ENCODE results near the gene THAP12. TPM values are rescaled to one million over a fixed set of nuclear protein-coding genes. Genes with fewer than 3 reads are reported as not detected.

THAP12 gene
- total and polyA plus RNA-seq, 2 experiments from 2014 or later, result 20.1 to 36.0 TPM

DNA sequence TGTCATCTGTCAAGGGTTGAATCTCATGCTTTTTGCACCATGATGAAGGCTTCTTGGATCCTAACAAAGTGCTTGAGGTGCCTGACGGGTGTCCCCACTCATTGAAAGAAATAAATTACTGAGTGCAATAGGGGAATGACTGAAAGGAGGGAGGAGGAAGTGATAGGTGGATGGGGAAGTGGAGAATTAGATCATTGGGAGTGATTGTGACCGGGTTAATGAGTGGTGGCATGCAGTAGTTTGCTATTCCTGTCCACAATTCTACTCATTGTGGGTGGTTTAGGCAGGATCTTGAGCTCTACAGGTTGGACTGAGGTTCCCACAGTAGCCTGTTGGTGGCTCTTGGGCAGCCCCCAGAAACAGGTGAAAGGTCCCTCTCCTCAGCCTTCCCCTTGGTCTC lies 44.3 kb downstream of the THAP12 start:
- Mint-ChIP-seq H3K9me3 (peaks cover 40% of the 10 kb centered on the region), H3K27me3 (ENCODE audit: insufficient read depth, low read depth, poor library complexity) (peaks cover 3% of the 10 kb centered on the region), H3K36me3 (ENCODE audit: low read depth) (peaks cover 30% of the 10 kb centered on the region), H3K4me3 (no peak overlapping the region), H3K27ac (no peak overlapping the region), H3K4me1 (no peaks in the 10 kb centered on the region)
- Histone ChIP-seq H3K27ac (ENCODE audit: low read depth) (no peak overlapping the region), H3K4me2 (no peak overlapping the region), H3K4me3 (no peak overlapping the region), H3K79me2 (replicated peaks; ENCODE audit: insufficient read depth) (no peaks in the 10 kb centered on the region), H3K9me2 (ENCODE audit: insufficient read depth) (no peaks in the 10 kb centered on the region), H2AFZ (no peak overlapping the region), H3K36me3 (ENCODE audit: insufficient read depth) (no peaks in the 10 kb centered on the region), H3K4me1 (ENCODE audit: insufficient read depth) (no peaks in the 10 kb centered on the region), H3K27me3 (ENCODE audit: insufficient read depth) (no peaks in the 10 kb centered on the region), H4K20me1 (replicated peaks; ENCODE audit: insufficient read depth) (no peaks in the 10 kb centered on the region), H3F3A (replicated peaks; ENCODE audit: low read depth) (no peaks in the 10 kb centered on the region)
- DNase-seq (ENCODE audit: low spot score), result no peak
- ATAC-seq, result no peak
- TF ChIP-seq EZH2 (IDR thresholded peaks at IDR 0.05; ENCODE audit: low read depth, unreplicated experiment), result no peak
- TF ChIP-seq, protein P1, sequence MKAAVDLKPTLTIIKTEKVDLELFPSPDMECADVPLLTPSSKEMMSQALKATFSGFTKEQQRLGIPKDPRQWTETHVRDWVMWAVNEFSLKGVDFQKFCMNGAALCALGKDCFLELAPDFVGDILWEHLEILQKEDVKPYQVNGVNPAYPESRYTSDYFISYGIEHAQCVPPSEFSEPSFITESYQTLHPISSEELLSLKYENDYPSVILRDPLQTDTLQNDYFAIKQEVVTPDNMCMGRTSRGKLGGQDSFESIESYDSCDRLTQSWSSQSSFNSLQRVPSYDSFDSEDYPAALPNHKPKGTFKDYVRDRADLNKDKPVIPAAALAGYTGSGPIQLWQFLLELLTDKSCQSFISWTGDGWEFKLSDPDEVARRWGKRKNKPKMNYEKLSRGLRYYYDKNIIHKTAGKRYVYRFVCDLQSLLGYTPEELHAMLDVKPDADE (IDR thresholded peaks at IDR 0.05), result no peak
- TF ChIP-seq ZNF114 (CRISPR knock-in tag; IDR thresholded peaks at IDR 0.05), result no peak
- TF ChIP-seq POLR2AphosphoS5 (IDR thresholded peaks at IDR 0.05; ENCODE audit: low read depth), result no peak

DNA sequence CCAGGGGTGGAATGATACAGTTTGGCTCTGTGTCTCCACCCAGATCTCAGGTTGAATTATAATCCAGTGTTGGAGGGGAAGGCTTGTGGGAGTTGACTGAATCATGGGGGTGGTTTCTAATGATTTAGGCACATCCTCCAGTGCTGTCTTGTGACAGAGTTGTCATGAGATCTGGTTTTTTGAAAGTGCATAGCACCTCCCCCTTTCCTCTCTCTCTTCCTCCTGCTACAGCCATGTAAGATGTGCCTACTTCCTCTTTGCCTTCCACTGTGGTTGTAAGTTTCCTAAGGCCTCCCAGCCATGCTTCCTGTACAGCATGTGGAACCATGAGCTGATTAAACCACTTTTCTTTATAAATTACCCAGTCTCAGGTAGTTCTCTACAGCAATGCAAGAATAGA lies 45.1 kb downstream of the THAP12 start:
- no peak overlapping the region for H2AFZ ChIP-seq
- no peak overlapping the region for H3K4me3 ChIP-seq
- H3K9me2 ChIP-seq (ENCODE audit: insufficient read depth), result no peaks in the 10 kb centered on the region
- H3F3A ChIP-seq (replicated peaks; ENCODE audit: low read depth), result no peaks in the 10 kb centered on the region
- H3K79me2 ChIP-seq (replicated peaks; ENCODE audit: insufficient read depth), result no peaks in the 10 kb centered on the region
- H3K27me3 ChIP-seq (ENCODE audit: insufficient read depth), result no peaks in the 10 kb centered on the region
- H3K9me3 Mint-ChIP-seq, result peaks cover 40% of the 10 kb centered on the region
- ATAC-seq (no peak), DNase-seq (ENCODE audit: low spot score) (no peak)
- H3K36me3 ChIP-seq (ENCODE audit: insufficient read depth), result no peaks in the 10 kb centered on the region
- no peaks in the 10 kb centered on the region for H3K4me1 Mint-ChIP-seq
- H3K4me3 Mint-ChIP-seq, result no peak overlapping the region
- H3K27me3 Mint-ChIP-seq (ENCODE audit: insufficient read depth, low read depth, poor library complexity), result no peaks in the 10 kb centered on the region
- H3K4me2 ChIP-seq, result no peak overlapping the region
- no peak overlapping the region for H3K27ac Mint-ChIP-seq
- H3K4me1 ChIP-seq (ENCODE audit: insufficient read depth), result no peaks in the 10 kb centered on the region
- no peak overlapping the region for H3K27ac ChIP-seq (ENCODE audit: low read depth)
- peaks cover 30% of the 10 kb centered on the region for H3K36me3 Mint-ChIP-seq (ENCODE audit: low read depth)
- no peaks in the 10 kb centered on the region for H4K20me1 ChIP-seq (replicated peaks; ENCODE audit: insufficient read depth)
- TF ChIP-seq ZNF331 (CRISPR knock-in tag; IDR thresholded peaks at IDR 0.05; ENCODE audit: low read depth) (no peak), CREB1 (CRISPR knock-in tag; IDR thresholded peaks at IDR 0.05; ENCODE audit: low read depth) (no peak), ZNF462 (CRISPR knock-in tag; IDR thresholded peaks at IDR 0.05) (no peak), ZNF114 (CRISPR knock-in tag; IDR thresholded peaks at IDR 0.05) (no peak), EZH2phosphoT487 (IDR thresholded peaks at IDR 0.05; ENCODE audit: unreplicated experiment) (no peak), CTCF (conservative IDR thresholded peaks at IDR 0.05; ENCODE audit: low read depth in 2 of 2) (no peak)
- TF ChIP-seq, protein P2, sequence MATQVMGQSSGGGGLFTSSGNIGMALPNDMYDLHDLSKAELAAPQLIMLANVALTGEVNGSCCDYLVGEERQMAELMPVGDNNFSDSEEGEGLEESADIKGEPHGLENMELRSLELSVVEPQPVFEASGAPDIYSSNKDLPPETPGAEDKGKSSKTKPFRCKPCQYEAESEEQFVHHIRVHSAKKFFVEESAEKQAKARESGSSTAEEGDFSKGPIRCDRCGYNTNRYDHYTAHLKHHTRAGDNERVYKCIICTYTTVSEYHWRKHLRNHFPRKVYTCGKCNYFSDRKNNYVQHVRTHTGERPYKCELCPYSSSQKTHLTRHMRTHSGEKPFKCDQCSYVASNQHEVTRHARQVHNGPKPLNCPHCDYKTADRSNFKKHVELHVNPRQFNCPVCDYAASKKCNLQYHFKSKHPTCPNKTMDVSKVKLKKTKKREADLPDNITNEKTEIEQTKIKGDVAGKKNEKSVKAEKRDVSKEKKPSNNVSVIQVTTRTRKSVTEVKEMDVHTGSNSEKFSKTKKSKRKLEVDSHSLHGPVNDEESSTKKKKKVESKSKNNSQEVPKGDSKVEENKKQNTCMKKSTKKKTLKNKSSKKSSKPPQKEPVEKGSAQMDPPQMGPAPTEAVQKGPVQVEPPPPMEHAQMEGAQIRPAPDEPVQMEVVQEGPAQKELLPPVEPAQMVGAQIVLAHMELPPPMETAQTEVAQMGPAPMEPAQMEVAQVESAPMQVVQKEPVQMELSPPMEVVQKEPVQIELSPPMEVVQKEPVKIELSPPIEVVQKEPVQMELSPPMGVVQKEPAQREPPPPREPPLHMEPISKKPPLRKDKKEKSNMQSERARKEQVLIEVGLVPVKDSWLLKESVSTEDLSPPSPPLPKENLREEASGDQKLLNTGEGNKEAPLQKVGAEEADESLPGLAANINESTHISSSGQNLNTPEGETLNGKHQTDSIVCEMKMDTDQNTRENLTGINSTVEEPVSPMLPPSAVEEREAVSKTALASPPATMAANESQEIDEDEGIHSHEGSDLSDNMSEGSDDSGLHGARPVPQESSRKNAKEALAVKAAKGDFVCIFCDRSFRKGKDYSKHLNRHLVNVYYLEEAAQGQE (IDR thresholded peaks at IDR 0.05; ENCODE audit: unreplicated experiment), result no peak
